ENCODE data around the gene IL17F. TPM values are rescaled to one million over a fixed set of nuclear protein-coding genes. Genes with fewer than 3 reads are reported as not detected.

IL17F gene
- polyA plus RNA-seq, 1 of the 3 experiments (the other 2 are of a cell fraction), result not detected

- no peak for TF ChIP-seq TAF1 (IDR thresholded peaks at IDR 0.05; ENCODE audit: borderline replicate concordance, low read depth, low read length)
- no peak for TF ChIP-seq ELF1 (IDR thresholded peaks at IDR 0.05)
- TF ChIP-seq USF1 (IDR thresholded peaks at IDR 0.05; ENCODE audit: borderline replicate concordance, low read depth), result no peak
- TF ChIP-seq IRF3 (IDR thresholded peaks at IDR 0.05; ENCODE audit: low read depth, low read length), result no peak
- no peak for TF ChIP-seq ZBTB33 (IDR thresholded peaks at IDR 0.05; ENCODE audit: borderline replicate concordance, low read depth)
- no peak for TF ChIP-seq MEF2A (IDR thresholded peaks at IDR 0.05; ENCODE audit: borderline replicate concordance, low read depth)
- TF ChIP-seq RFX5 (IDR thresholded peaks at IDR 0.05; ENCODE audit: low read length), result no peak
- no peak for TF ChIP-seq PBX3 (IDR thresholded peaks at IDR 0.05)
- TF ChIP-seq FOSL2 (IDR thresholded peaks at IDR 0.05; ENCODE audit: borderline replicate concordance, low read depth), result no peak
- TF ChIP-seq CTCF (IDR thresholded peaks at IDR 0.05), result no peak
- no peak for TF ChIP-seq TCF12 (IDR thresholded peaks at IDR 0.05)
- TF ChIP-seq TEAD4 (IDR thresholded peaks at IDR 0.05; ENCODE audit: borderline replicate concordance, insufficient read depth), result no peak
- no peak for TF ChIP-seq CHD2 (IDR thresholded peaks at IDR 0.05; ENCODE audit: low read length, partially characterized antibody)
- no peak for TF ChIP-seq MAX (IDR thresholded peaks at IDR 0.05; ENCODE audit: low read depth)
- no peak for TF ChIP-seq RCOR1 (IDR thresholded peaks at IDR 0.05; ENCODE audit: low read length)
- no peak for TF ChIP-seq JUND (IDR thresholded peaks at IDR 0.05)
- Histone ChIP-seq H3K4me2 (no peak overlapping the region), H3K27me3 (ENCODE audit: insufficient read depth) (no peaks in the 10 kb centered on the region), H3K9me3 (no peaks in the 10 kb centered on the region), H4K20me1 (ENCODE audit: insufficient read depth) (no peaks in the 10 kb centered on the region; the same call in 1 of the 2 replicates), H3F3A (replicated peaks; ENCODE audit: insufficient read depth) (no peaks in the 10 kb centered on the region), H3K4me3 (ENCODE audit: low read depth in 2 of 2, low read length in 1 of 2) (no peak overlapping the region), H3K27ac (ENCODE audit: low read depth in 2 of 2, low read length in 1 of 2) (no peak overlapping the region), H3K4me1 (ENCODE audit: control insufficient read depth in 1 of 2, insufficient read depth in 2 of 2, low read depth in 1 of 2, low read length in 1 of 2) (no peaks in the 10 kb centered on the region), H3K36me3 (replicated peaks in 1 of 2; ENCODE audit: control insufficient read depth in 1 of 2, insufficient read depth in 2 of 2, low read length in 1 of 2) (peaks cover 59 to 64% of the 10 kb centered on the region in 2 experiments), H3K9ac (no peak overlapping the region), H3K79me2 (ENCODE audit: insufficient read depth) (no peaks in the 10 kb centered on the region), H2AFZ (ENCODE audit: low read depth) (no peak overlapping the region), H3K9me2 (no peaks in the 10 kb centered on the region)
- WGBS (ENCODE audit: low lambda C conversion rate), result 93% methylated on average over 9 of the region's 9 CpGs
- CTCF ChIA-PET, result interaction anchor here (0.9 to 2.4 kb wide), 5 partner anchors 8 to 173 kb away, joined by 3 to 13 read pairs (median 4); no protein-coding TSS in a partner anchor
- no peak for DNase-seq
- POLR2A ChIA-PET, result interaction anchor here (1.0 kb wide), 1 partner anchor 13 kb away, joined by 3 read pairs; the partner anchor contains the start of gene MCM3
These were observed 27.7 kb upstream of the IL17F start for GRCh38 chr6:52271852-52272460.

All from SK-N-SH (cell line).